ENCODE results near the gene CYSRT1.
"Not testable (repeated sequence)": the region's sequence is repeated elsewhere in the genome, so short reads cannot be mapped to it uniquely, and the experiment has no call there.

The CYSRT1 gene

GRCh38 chr9:137240841-137241489 lies 16.0 kb downstream of the CYSRT1 start, which contains the start of gene TUBB4B:
TUBB4B (plus strand) TSS chr9:137241287; CDS start chr9:137241361, 74 bp downstream.
- H3K4me3 ChIP-seq (replicated peaks; ENCODE audit: low read depth, low read length) = peak within 1 kb of the TSS; percentile 81
- peak; percentile 100 for DNase-seq (ENCODE audit: low read depth)
- TF ChIP-seq CTCF (IDR thresholded peaks at IDR 0.05; ENCODE audit: low read length, missing control alignments) = no peak

GRCh38 chr9:137241490-137242268 lies 16.7 kb downstream of the CYSRT1 start:
- no peak for TF ChIP-seq CTCF (IDR thresholded peaks at IDR 0.05; ENCODE audit: low read length, missing control alignments)
- DNase-seq (ENCODE audit: low read depth) = peak; percentile 33
- H3K4me3 ChIP-seq (replicated peaks; ENCODE audit: low read depth, low read length) = peak overlapping the region; percentile 81

- no peak for TF ChIP-seq CTCF (IDR thresholded peaks at IDR 0.05; ENCODE audit: low read length, missing control alignments)
- H3K4me3 ChIP-seq (replicated peaks; ENCODE audit: low read depth, low read length) = peak overlapping the region; percentile 81
These were observed 17.6 kb downstream of the CYSRT1 start for GRCh38 chr9:137242269-137243203.

DNA sequence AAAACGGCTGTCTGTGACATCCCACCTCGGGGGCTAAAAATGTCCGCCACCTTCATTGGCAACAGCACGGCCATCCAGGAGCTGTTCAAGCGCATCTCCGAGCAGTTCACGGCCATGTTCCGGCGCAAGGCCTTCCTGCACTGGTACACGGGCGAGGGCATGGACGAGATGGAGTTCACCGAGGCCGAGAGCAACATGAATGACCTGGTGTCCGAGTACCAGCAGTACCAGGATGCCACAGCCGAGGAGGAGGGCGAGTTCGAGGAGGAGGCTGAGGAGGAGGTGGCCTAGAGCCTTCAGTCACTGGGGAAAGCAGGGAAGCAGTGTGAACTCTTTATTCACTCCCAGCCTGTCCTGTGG lies 18.3 kb downstream of the CYSRT1 start:
- not testable (repeated sequence) for DNase-seq (ENCODE audit: low read depth)
- peak overlapping the region; percentile 81 for H3K4me3 ChIP-seq (replicated peaks; ENCODE audit: low read depth, low read length)

More at GRCh38 chr9:137242269-137243203, 17.6 kb downstream of the CYSRT1 start:
- no peak for DNase-seq (ENCODE audit: low read depth)

DNA sequence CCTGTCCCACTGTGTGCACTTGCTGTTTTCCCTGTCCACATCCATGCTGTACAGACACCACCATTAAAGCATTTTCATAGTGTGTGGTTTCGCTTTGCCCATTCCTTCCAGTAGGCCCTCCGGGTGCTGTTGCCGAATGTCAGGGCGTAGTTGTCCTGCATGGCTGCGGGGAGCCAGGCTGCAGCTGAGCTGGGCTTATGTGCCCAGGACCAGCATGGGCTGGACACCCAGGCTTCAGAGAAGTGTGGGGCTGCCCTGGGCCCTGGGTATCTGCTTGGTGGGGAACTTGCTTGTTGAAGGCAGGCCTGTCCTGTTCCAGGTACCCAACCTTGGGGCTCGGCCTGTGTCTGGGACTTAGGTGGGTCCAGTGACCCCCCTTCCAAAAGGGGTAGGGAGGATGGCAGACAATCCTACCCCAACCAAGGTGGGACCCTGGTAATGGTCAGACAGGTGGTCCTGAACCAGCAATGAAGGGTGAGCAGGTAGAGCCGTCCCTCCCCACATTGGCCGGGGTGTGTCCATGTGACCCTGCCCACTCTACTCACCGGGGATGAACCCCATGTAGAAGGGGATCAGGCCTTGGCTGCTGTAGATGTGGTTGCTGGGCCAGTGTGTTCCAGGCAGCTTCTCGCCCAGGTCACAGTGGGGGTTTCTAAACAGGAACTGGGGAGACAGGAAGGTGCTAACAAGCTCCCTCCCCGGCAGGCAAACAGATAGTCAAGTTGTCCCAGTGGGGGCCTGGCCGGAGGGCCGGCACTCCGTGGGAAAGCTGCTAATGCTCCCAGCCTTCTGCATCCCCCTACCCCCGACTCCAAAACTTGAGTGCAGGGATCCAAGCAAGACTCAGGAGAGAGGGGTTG lies 18.9 kb downstream of the CYSRT1 start:
- DNase-seq (ENCODE audit: low read depth) = no peak
- TF ChIP-seq CTCF (IDR thresholded peaks at IDR 0.05; ENCODE audit: low read length, missing control alignments) = no peak
- no peak overlapping the region for H3K4me3 ChIP-seq (replicated peaks; ENCODE audit: low read depth, low read length)

DNA sequence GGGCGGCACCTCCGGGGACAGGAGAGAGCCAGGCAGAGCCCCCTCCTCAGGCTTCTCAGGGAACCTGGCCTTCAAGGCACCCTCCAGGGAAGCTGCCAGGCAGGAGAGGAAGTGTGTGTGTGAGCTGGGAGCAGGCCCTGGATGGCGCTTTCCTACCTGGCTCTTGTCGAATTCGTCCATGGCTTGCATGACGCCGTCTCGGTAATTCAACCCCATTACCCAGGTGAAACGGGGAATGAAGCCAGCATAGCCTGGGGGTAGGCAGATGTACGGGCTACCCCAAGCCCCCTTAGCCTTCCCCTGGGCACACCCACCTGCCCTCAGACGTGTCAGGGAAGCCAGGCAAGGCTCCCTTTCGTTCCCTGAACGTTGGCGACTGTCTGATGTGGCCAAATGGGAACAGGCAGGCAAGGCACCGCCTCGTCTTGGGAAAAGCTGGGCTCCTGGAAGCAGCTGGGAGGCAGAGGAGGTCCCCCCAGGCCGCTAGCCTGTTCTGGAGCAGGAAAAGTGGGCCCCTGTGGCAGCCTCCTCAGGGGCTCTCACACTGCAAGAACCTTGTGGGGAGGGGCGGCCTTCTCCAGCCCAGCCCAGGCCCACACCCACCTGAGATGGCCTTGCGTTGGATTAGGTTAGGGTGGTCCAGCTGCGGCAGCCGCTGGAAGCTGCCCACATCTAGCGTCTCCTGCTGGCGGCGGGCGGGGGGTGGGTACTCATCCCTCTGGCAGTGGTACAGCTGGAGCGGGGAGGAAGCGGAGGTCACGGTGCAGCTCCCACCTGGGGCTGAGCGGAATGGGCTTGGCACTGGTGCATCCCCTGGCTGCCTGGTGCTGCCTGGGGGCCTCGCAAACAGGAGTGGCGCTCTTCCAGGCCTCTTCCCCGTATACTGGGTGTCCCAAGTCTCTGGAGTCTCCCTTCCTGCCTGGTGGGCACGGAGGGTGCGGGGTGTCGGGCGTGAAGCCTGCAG lies 19.8 kb downstream of the CYSRT1 start:
- DNase-seq (ENCODE audit: low read depth) = no peak

More for the DNA sequence above, 19.8 kb downstream of the CYSRT1 start:
- no peak for TF ChIP-seq CTCF (IDR thresholded peaks at IDR 0.05; ENCODE audit: low read length, missing control alignments)
- H3K4me3 ChIP-seq (replicated peaks; ENCODE audit: low read depth, low read length) = no peak overlapping the region
